WTC11 (cell line): Measurements from ENCODE around the gene PDGFRB. TPM values are rescaled to one million over a fixed set of nuclear protein-coding genes. Genes with fewer than 3 reads are reported as not detected.

Source experiments
- ATAC-seq: fragments of 200-7000 bp; cut with Tn5 transposase; 2 replicates; pipeline ENCODE4 v1.10.0; 2021; ENCODE audit warnings: mild to moderate bottlenecking, moderate library complexity
- CTCF ChIA-PET: fragments of 300-600 bp; sonication (Branson Sonifier 250); formaldehyde crosslinking; loops from one replicate; lab custom pipeline; 2021; ENCODE audit warnings: antibody characterized with exemption; lab: Charles Lee
- POLR2A ChIA-PET: fragments of 350-600 bp; sonication (Branson Sonifier 250); formaldehyde crosslinking; loops from one replicate; lab custom pipeline; 2021; ENCODE audit warnings: antibody characterized with exemption; lab: Charles Lee
- DNase-seq: peaks from one replicate; pipeline ENCODE4 v3.0.0; 2021; ENCODE audit warnings: low spot score
- H3K27ac Mint-ChIP-seq: 2 replicates; pipeline ENCODE4 v1.8.0; 2021; ENCODE audit warnings: mixed read lengths
- H3K27me3 Mint-ChIP-seq: 2 replicates; pipeline ENCODE4 v1.8.0; 2021; ENCODE audit warnings: low read depth, mild to moderate bottlenecking, moderate library complexity, mixed read lengths
- H3K36me3 Mint-ChIP-seq: 2 replicates; pipeline ENCODE4 v1.8.0; 2021; ENCODE audit warnings: mixed read lengths
- H3K4me1 Mint-ChIP-seq: 2 replicates; pipeline ENCODE4 v1.8.0; 2022; ENCODE audit warnings: mixed read lengths
- H3K4me3 Mint-ChIP-seq: 2 replicates; pipeline ENCODE4 v1.8.0; 2021; ENCODE audit warnings: mild to moderate bottlenecking, moderate library complexity, mixed read lengths
- H3K9me3 Mint-ChIP-seq: 2 replicates; pipeline ENCODE4 v1.8.0; 2021; ENCODE audit warnings: mixed read lengths
- EMX1 ChIP-seq: fragments of 250-450 bp; sonication (Bioruptor Pico); IDR thresholded peaks from 2 replicates; pipeline ENCODE4 v1.8.0; 2021; ENCODE audit warnings: mild to moderate bottlenecking
- ETV6 ChIP-seq: sonication (generic); formaldehyde crosslinking; IDR thresholded peaks from 2 replicates; pipeline ENCODE4 v1.8.1; 2022; ENCODE audit warnings: mild to moderate bottlenecking, missing genetic modification reagents
- FOXJ3 ChIP-seq: sonication (generic); formaldehyde crosslinking; IDR thresholded peaks from 2 replicates; pipeline ENCODE4 v1.9.0; 2021; ENCODE audit warnings: missing genetic modification reagents, mild to moderate bottlenecking, borderline replicate concordance
- GRHL2 ChIP-seq: fragments of 250-450 bp; sonication (Bioruptor Pico); IDR thresholded peaks from 2 replicates; pipeline ENCODE4 v1.8.0; 2022; ENCODE audit warnings: mild to moderate bottlenecking, moderate library complexity; ENCODE audit not compliant: insufficient replicate concordance, severe bottlenecking
- JAZF1 ChIP-seq: fragments of 250-450 bp; sonication (Bioruptor Pico); IDR thresholded peaks from 2 replicates; pipeline ENCODE4 v1.9.0; 2021; ENCODE audit warnings: moderate library complexity, mild to moderate bottlenecking, inconsistent platforms
- SMAD3 ChIP-seq: sonication (generic); formaldehyde crosslinking; IDR thresholded peaks from 2 replicates; pipeline ENCODE4 v1.8.0; 2022; ENCODE audit warnings: missing genetic modification reagents, mild to moderate bottlenecking, borderline replicate concordance
- SP1 ChIP-seq: sonication (generic); formaldehyde crosslinking; conservative IDR thresholded peaks from 2 replicates; pipeline ENCODE4 v1.8.1; 2022; ENCODE audit warnings: missing genetic modification reagents
- TEAD1 ChIP-seq: sonication (generic); formaldehyde crosslinking; IDR thresholded peaks from 2 replicates; pipeline ENCODE4 v1.8.0; 2022; ENCODE audit warnings: mild to moderate bottlenecking, missing genetic modification reagents
- total RNA-seq: library from RNA; stranded (reverse); gene quantifications from 3 replicates; pipeline ENCODE4 v1.2.3, GENCODE V29; 2021
- TF ChIP-seq, protein P1 (sequence below): sonication (generic); formaldehyde crosslinking; IDR thresholded peaks from 2 replicates; pipeline ENCODE4 v1.8.0; 2022; ENCODE audit warnings: missing genetic modification reagents
- TF ChIP-seq, protein P2 (sequence below): fragments of 250-450 bp; sonication (Bioruptor Pico); IDR thresholded peaks from 2 replicates; pipeline ENCODE4 v1.9.0; 2021; ENCODE audit warnings: mild to moderate bottlenecking
- TF ChIP-seq, protein P3 (sequence below): sonication (generic); formaldehyde crosslinking; IDR thresholded peaks from 2 replicates; pipeline ENCODE4 v1.8.0; 2023; ENCODE audit warnings: missing genetic modification reagents
- TF ChIP-seq, protein P4 (sequence below): fragments of 250-450 bp; sonication (Bioruptor Pico); IDR thresholded peaks from 2 replicates; pipeline ENCODE4 v1.9.0; 2021; ENCODE audit warnings: moderate library complexity, mild to moderate bottlenecking, inconsistent platforms, borderline replicate concordance
- TF ChIP-seq, protein P5 (sequence below): sonication (generic); formaldehyde crosslinking; IDR thresholded peaks from 2 replicates; pipeline ENCODE4 v1.8.0; 2023; ENCODE audit warnings: mild to moderate bottlenecking, missing genetic modification reagents
- TF ChIP-seq, protein P6 (sequence below): sonication (generic); formaldehyde crosslinking; IDR thresholded peaks from 2 replicates; pipeline ENCODE4 v1.8.1; 2023; ENCODE audit warnings: mild to moderate bottlenecking, missing genetic modification reagents

The PDGFRB gene
- total RNA-seq, 1 experiment from 2014 or later: 5.1 TPM

DNA sequence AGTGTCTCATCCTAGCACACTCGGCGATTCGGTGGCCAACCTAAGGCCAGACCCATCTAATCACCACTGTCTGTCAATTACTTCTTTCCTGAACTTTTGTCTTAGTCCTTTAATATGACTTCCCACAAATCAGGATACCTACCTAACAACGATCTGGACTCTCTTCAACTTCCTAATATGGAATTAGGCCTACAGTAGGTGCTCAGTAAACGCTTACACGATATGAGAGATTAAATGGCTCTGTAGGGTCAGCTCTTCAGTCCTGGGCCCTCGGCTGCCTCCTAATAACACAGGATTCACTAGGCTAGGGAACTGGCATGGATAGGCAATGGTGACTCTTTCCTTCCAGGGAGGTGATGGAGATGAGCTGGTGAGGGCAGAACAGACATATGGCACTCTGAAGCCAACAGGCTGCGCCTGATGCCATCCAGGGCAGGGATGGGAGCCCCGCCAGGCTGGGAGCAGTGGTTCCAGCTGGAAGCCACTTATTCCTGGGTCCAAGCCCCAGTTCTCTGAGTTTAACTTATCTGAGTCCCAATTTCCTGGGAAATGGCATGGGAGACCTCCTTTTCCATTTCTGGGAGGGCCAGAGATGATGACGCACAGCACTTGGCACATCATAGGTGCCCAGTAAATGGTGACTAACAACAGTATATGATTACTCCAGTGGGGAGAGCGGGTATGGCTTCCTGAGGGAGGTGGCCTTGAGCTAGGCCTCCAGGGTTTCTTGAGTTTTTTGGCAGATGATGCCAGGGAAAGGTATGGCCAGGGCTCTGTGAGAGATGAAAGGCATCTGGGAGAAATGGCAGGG lies 7.3 kb downstream of the PDGFRB start (continued):
- TF ChIP-seq, protein P1, sequence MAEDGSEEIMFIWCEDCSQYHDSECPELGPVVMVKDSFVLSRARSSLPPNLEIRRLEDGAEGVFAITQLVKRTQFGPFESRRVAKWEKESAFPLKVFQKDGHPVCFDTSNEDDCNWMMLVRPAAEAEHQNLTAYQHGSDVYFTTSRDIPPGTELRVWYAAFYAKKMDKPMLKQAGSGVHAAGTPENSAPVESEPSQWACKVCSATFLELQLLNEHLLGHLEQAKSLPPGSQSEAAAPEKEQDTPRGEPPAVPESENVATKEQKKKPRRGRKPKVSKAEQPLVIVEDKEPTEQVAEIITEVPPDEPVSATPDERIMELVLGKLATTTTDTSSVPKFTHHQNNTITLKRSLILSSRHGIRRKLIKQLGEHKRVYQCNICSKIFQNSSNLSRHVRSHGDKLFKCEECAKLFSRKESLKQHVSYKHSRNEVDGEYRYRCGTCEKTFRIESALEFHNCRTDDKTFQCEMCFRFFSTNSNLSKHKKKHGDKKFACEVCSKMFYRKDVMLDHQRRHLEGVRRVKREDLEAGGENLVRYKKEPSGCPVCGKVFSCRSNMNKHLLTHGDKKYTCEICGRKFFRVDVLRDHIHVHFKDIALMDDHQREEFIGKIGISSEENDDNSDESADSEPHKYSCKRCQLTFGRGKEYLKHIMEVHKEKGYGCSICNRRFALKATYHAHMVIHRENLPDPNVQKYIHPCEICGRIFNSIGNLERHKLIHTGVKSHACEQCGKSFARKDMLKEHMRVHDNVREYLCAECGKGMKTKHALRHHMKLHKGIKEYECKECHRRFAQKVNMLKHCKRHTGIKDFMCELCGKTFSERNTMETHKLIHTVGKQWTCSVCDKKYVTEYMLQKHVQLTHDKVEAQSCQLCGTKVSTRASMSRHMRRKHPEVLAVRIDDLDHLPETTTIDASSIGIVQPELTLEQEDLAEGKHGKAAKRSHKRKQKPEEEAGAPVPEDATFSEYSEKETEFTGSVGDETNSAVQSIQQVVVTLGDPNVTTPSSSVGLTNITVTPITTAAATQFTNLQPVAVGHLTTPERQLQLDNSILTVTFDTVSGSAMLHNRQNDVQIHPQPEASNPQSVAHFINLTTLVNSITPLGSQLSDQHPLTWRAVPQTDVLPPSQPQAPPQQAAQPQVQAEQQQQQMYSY (CRISPR knock-in tag): no peak
- TF ChIP-seq, protein P2, sequence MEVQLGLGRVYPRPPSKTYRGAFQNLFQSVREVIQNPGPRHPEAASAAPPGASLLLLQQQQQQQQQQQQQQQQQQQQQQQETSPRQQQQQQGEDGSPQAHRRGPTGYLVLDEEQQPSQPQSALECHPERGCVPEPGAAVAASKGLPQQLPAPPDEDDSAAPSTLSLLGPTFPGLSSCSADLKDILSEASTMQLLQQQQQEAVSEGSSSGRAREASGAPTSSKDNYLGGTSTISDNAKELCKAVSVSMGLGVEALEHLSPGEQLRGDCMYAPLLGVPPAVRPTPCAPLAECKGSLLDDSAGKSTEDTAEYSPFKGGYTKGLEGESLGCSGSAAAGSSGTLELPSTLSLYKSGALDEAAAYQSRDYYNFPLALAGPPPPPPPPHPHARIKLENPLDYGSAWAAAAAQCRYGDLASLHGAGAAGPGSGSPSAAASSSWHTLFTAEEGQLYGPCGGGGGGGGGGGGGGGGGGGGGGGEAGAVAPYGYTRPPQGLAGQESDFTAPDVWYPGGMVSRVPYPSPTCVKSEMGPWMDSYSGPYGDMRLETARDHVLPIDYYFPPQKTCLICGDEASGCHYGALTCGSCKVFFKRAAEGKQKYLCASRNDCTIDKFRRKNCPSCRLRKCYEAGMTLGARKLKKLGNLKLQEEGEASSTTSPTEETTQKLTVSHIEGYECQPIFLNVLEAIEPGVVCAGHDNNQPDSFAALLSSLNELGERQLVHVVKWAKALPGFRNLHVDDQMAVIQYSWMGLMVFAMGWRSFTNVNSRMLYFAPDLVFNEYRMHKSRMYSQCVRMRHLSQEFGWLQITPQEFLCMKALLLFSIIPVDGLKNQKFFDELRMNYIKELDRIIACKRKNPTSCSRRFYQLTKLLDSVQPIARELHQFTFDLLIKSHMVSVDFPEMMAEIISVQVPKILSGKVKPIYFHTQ (CRISPR knock-in tag): no peak
- TF ChIP-seq, protein P3, sequence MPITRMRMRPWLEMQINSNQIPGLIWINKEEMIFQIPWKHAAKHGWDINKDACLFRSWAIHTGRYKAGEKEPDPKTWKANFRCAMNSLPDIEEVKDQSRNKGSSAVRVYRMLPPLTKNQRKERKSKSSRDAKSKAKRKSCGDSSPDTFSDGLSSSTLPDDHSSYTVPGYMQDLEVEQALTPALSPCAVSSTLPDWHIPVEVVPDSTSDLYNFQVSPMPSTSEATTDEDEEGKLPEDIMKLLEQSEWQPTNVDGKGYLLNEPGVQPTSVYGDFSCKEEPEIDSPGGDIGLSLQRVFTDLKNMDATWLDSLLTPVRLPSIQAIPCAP: no peak
- TF ChIP-seq, protein P4, sequence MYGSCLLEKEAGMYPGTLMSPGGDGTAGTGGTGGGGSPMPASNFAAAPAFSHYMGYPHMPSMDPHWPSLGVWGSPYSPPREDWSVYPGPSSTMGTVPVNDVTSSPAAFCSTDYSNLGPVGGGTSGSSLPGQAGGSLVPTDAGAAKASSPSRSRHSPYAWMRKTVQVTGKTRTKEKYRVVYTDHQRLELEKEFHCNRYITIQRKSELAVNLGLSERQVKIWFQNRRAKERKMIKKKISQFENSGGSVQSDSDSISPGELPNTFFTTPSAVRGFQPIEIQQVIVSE: no peak
- TF ChIP-seq, protein P5, sequence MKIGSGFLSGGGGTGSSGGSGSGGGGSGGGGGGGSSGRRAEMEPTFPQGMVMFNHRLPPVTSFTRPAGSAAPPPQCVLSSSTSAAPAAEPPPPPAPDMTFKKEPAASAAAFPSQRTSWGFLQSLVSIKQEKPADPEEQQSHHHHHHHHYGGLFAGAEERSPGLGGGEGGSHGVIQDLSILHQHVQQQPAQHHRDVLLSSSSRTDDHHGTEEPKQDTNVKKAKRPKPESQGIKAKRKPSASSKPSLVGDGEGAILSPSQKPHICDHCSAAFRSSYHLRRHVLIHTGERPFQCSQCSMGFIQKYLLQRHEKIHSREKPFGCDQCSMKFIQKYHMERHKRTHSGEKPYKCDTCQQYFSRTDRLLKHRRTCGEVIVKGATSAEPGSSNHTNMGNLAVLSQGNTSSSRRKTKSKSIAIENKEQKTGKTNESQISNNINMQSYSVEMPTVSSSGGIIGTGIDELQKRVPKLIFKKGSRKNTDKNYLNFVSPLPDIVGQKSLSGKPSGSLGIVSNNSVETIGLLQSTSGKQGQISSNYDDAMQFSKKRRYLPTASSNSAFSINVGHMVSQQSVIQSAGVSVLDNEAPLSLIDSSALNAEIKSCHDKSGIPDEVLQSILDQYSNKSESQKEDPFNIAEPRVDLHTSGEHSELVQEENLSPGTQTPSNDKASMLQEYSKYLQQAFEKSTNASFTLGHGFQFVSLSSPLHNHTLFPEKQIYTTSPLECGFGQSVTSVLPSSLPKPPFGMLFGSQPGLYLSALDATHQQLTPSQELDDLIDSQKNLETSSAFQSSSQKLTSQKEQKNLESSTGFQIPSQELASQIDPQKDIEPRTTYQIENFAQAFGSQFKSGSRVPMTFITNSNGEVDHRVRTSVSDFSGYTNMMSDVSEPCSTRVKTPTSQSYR (CRISPR knock-in tag): no peak
- TF ChIP-seq, protein P6, sequence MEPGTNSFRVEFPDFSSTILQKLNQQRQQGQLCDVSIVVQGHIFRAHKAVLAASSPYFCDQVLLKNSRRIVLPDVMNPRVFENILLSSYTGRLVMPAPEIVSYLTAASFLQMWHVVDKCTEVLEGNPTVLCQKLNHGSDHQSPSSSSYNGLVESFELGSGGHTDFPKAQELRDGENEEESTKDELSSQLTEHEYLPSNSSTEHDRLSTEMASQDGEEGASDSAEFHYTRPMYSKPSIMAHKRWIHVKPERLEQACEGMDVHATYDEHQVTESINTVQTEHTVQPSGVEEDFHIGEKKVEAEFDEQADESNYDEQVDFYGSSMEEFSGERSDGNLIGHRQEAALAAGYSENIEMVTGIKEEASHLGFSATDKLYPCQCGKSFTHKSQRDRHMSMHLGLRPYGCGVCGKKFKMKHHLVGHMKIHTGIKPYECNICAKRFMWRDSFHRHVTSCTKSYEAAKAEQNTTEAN: no peak
- no peak for TF ChIP-seq FOXJ3 (CRISPR knock-in tag)
- TF ChIP-seq ETV6: no peak
- TF ChIP-seq JAZF1: no peak
- no peak for TF ChIP-seq GRHL2
- no peak for TF ChIP-seq TEAD1 (CRISPR knock-in tag)

DNA sequence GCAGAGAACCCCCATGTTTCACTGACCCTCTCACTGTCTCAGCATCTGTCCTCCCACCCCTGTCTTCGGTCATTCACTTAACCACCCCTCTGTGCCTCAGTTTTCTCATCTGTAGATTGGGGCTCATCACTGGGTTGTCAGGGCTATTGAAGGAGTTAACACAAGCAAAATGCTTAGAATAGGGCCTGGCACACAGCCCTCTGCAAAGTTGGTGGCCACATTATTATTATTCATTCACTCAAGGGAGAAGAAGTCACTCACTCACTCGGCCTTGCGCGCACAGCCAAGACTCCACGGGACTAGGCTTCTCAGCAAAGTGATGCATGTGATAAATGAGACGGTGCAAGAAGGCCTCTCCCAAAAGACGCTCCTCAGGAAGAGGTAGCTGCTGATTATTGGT lies 8.0 kb downstream of the PDGFRB start:
- peaks cover 25% of the 10 kb centered on the region for H3K4me1 Mint-ChIP-seq
- ChIA-PET POLR2A (no interaction called here), CTCF (no interaction called here)
- H3K9me3 Mint-ChIP-seq: no peaks in the 10 kb centered on the region
- no peak for DNase-seq
- no peak overlapping the region for H3K27ac Mint-ChIP-seq
- ATAC-seq: no peak
- no peaks in the 10 kb centered on the region; the same call in 1 of the 2 replicates for H3K27me3 Mint-ChIP-seq
- TF ChIP-seq, protein P4: no peak
- TF ChIP-seq SP1 (CRISPR knock-in tag): no peak
- TF ChIP-seq, protein P2 (CRISPR knock-in tag): no peak
- TF ChIP-seq SMAD3 (CRISPR knock-in tag): no peak
- TF ChIP-seq, protein P3: no peak
- TF ChIP-seq EMX1 (CRISPR knock-in tag): no peak
- no peak overlapping the region for H3K4me3 Mint-ChIP-seq
- no peaks in the 10 kb centered on the region for H3K36me3 Mint-ChIP-seq
